BE2C (cell line): ENCODE data around the gene HS6ST2.

Experiments
- DNase-seq: peaks from one replicate; pipeline ENCODE4 v3.0.0-alpha.2; 2020
- H3K27me3 ChIP-seq: fragments of 250-450 bp; sonication (Bioruptor Pico); 2 replicates; pipeline ENCODE4 v1.5.1; 2020; ENCODE audit warnings: mild to moderate bottlenecking
- H3K36me3 ChIP-seq: fragments of 250-450 bp; sonication (Bioruptor Pico); 2 replicates; pipeline ENCODE4 v1.5.1; 2020; ENCODE audit warnings: mild to moderate bottlenecking
- H3K4me1 ChIP-seq: fragments of 250-450 bp; sonication (Bioruptor Pico); 2 replicates; pipeline ENCODE4 v1.5.1; 2020
- H3K4me3 ChIP-seq: 2 replicates; pipeline ENCODE4 v1.5.1; 2011; ENCODE audit warnings: low read depth, low read length
- H3K9me3 ChIP-seq: fragments of 250-450 bp; sonication (Bioruptor Pico); 2 replicates; pipeline ENCODE4 v1.5.1; 2020
- CTCF ChIP-seq: IDR thresholded peaks from 2 replicates; pipeline ENCODE4 v1.5.1; 2012; ENCODE audit warnings: mild to moderate bottlenecking, low read depth, low read length

HS6ST2 gene

GRCh38 chrX:132763528-132763927 lies 194.9 kb downstream of the HS6ST2 start:
- Histone ChIP-seq H3K4me3 (no peak overlapping the region), H3K36me3 (no peaks in the 10 kb centered on the region), H3K27me3 (no peaks in the 10 kb centered on the region), H3K4me1 (no peaks in the 10 kb centered on the region), H3K9me3 (no peaks in the 10 kb centered on the region)
- TF ChIP-seq CTCF: no peak
- no peak for DNase-seq

GRCh38 chrX:132758759-132759158 lies 199.7 kb downstream of the HS6ST2 start:
- H3K27me3 ChIP-seq: no peaks in the 10 kb centered on the region
- no peaks in the 10 kb centered on the region for H3K4me1 ChIP-seq
- H3K4me3 ChIP-seq: no peak overlapping the region
- H3K36me3 ChIP-seq: no peaks in the 10 kb centered on the region
- TF ChIP-seq CTCF: no peak
- H3K9me3 ChIP-seq: no peaks in the 10 kb centered on the region
- DNase-seq: no peak

- Histone ChIP-seq H3K36me3 (no peaks in the 10 kb centered on the region), H3K4me3 (no peak overlapping the region), H3K4me1 (no peaks in the 10 kb centered on the region), H3K9me3 (no peaks in the 10 kb centered on the region), H3K27me3 (no peaks in the 10 kb centered on the region)
- no peak for DNase-seq
- no peak for TF ChIP-seq CTCF
These were observed 201.3 kb downstream of the HS6ST2 start for GRCh38 chrX:132757066-132757623.

- Histone ChIP-seq H3K36me3 (no peaks in the 10 kb centered on the region), H3K9me3 (no peaks in the 10 kb centered on the region), H3K27me3 (no peaks in the 10 kb centered on the region), H3K4me3 (no peak overlapping the region), H3K4me1 (no peaks in the 10 kb centered on the region)
- no peak for DNase-seq
- TF ChIP-seq CTCF: no peak
These were observed 202.0 kb downstream of the HS6ST2 start for GRCh38 chrX:132756439-132756838.

GRCh38 chrX:132751063-132751690 lies 207.3 kb downstream of the HS6ST2 start:
- Histone ChIP-seq H3K4me3 (no peak overlapping the region), H3K27me3 (no peaks in the 10 kb centered on the region), H3K36me3 (no peaks in the 10 kb centered on the region), H3K4me1 (no peaks in the 10 kb centered on the region), H3K9me3 (no peaks in the 10 kb centered on the region)
- DNase-seq: no peak
- TF ChIP-seq CTCF: no peak

- no peak overlapping the region for H3K4me3 ChIP-seq
- no peak for TF ChIP-seq CTCF
- DNase-seq: no peak
- no peaks in the 10 kb centered on the region for H3K9me3 ChIP-seq
- H3K27me3 ChIP-seq: no peaks in the 10 kb centered on the region
- no peaks in the 10 kb centered on the region for H3K4me1 ChIP-seq
- H3K36me3 ChIP-seq: no peaks in the 10 kb centered on the region
These were observed 207.9 kb downstream of the HS6ST2 start for GRCh38 chrX:132750331-132751062.
